Activated naive CD4-positive, alpha-beta T cell treated with anti-CD3 and anti-CD28 coated beads, Interleukin-2, amount 10 ng/mL, durations not matched to agents 7 days and 5 days (primary cell): ENCODE measurements around the gene CACNA1H.

Source experiments
- CTCF ChIA-PET: fragments of 350-600 bp; sonication (Branson Sonifier 250); formaldehyde crosslinking; loops from one replicate; lab custom pipeline; 2021; ENCODE audit warnings: antibody characterized with exemption; lab: Charles Lee
- DNase-seq: peaks from one replicate; pipeline ENCODE4 v3.0.0-alpha.2; 2020
- H3K27ac Mint-ChIP-seq: one replicate; pipeline ENCODE4 v1.8.0; 2021; ENCODE audit warnings: mild to moderate bottlenecking, moderate library complexity, mixed read lengths
- H3K27me3 Mint-ChIP-seq: one replicate; pipeline ENCODE4 v1.8.0; 2021; ENCODE audit warnings: mild to moderate bottlenecking, mixed read lengths
- H3K36me3 Mint-ChIP-seq: one replicate; pipeline ENCODE4 v1.8.0; 2021; ENCODE audit warnings: mixed read lengths
- H3K4me1 Mint-ChIP-seq: one replicate; pipeline ENCODE4 v1.8.0; 2021; ENCODE audit warnings: mixed read lengths
- H3K4me3 Mint-ChIP-seq: one replicate; pipeline ENCODE4 v1.8.0; 2021; ENCODE audit warnings: mild to moderate bottlenecking, moderate library complexity, mixed read lengths
- H3K9me3 Mint-ChIP-seq: one replicate; pipeline ENCODE4 v1.8.0; 2021; ENCODE audit warnings: mixed read lengths

Gene CACNA1H

GRCh38 chr16:1202274-1202673 lies 49.4 kb downstream of the CACNA1H start:
- Mint-ChIP-seq H3K36me3 (no peaks in the 10 kb centered on the region), H3K4me1 (no peaks in the 10 kb centered on the region), H3K4me3 (no peak overlapping the region)

GRCh38 chr16:1204933-1205332 lies 52.0 kb downstream of the CACNA1H start:
- peaks cover under 1% of the 10 kb centered on the region for H3K9me3 Mint-ChIP-seq
- H3K4me3 Mint-ChIP-seq, result no peak overlapping the region
- peaks cover 6% of the 10 kb centered on the region for H3K4me1 Mint-ChIP-seq
- no peak for DNase-seq
- no peak overlapping the region for H3K27ac Mint-ChIP-seq
- H3K27me3 Mint-ChIP-seq, result no peaks in the 10 kb centered on the region
- CTCF ChIA-PET, result no interaction called here
- no peaks in the 10 kb centered on the region for H3K36me3 Mint-ChIP-seq

More at GRCh38 chr16:1202274-1202673, 49.4 kb downstream of the CACNA1H start:
- no peak for DNase-seq
- Mint-ChIP-seq H3K27ac (no peak overlapping the region), H3K27me3 (no peaks in the 10 kb centered on the region), H3K9me3 (peaks cover 4% of the 10 kb centered on the region)
- CTCF ChIA-PET, result no interaction called here

- CTCF ChIA-PET, result no interaction called here
- Mint-ChIP-seq H3K27ac (no peak overlapping the region), H3K4me1 (peaks cover 6% of the 10 kb centered on the region), H3K4me3 (no peak overlapping the region), H3K36me3 (no peaks in the 10 kb centered on the region), H3K27me3 (no peaks in the 10 kb centered on the region), H3K9me3 (no peaks in the 10 kb centered on the region)
- DNase-seq, result no peak
These were observed 53.4 kb downstream of the CACNA1H start for GRCh38 chr16:1206326-1206725.

- Mint-ChIP-seq H3K4me3 (no peak overlapping the region), H3K27ac (peak overlapping the region; percentile 33), H3K9me3 (no peaks in the 10 kb centered on the region), H3K4me1 (peaks cover 6% of the 10 kb centered on the region), H3K27me3 (no peaks in the 10 kb centered on the region), H3K36me3 (no peaks in the 10 kb centered on the region)
- DNase-seq, result peak; percentile 43
- CTCF ChIA-PET, result no interaction called here
These were observed 53.9 kb downstream of the CACNA1H start for GRCh38 chr16:1206786-1207185.

GRCh38 chr16:1208239-1208830 lies 55.4 kb downstream of the CACNA1H start:
- H3K27ac Mint-ChIP-seq, result peak overlapping the region; percentile 83
- CTCF ChIA-PET, result no interaction called here
- H3K9me3 Mint-ChIP-seq, result no peaks in the 10 kb centered on the region
- no peaks in the 10 kb centered on the region for H3K36me3 Mint-ChIP-seq
- DNase-seq, result no peak
- no peaks in the 10 kb centered on the region for H3K27me3 Mint-ChIP-seq
- peak overlapping the region; percentile 47 for H3K4me3 Mint-ChIP-seq
- H3K4me1 Mint-ChIP-seq, result peaks cover 6% of the 10 kb centered on the region

GRCh38 chr16:1209081-1209480 lies 56.2 kb downstream of the CACNA1H start:
- no peak for DNase-seq
- H3K27ac Mint-ChIP-seq, result no peak overlapping the region
- H3K4me3 Mint-ChIP-seq, result no peak overlapping the region

GRCh38 chr16:1210461-1210860 lies 57.6 kb downstream of the CACNA1H start:
- Mint-ChIP-seq H3K36me3 (no peaks in the 10 kb centered on the region), H3K27ac (no peak overlapping the region), H3K9me3 (no peaks in the 10 kb centered on the region), H3K27me3 (no peaks in the 10 kb centered on the region), H3K4me3 (no peak overlapping the region), H3K4me1 (peaks cover 6% of the 10 kb centered on the region)
- CTCF ChIA-PET, result no interaction called here
- no peak for DNase-seq

More at GRCh38 chr16:1209081-1209480, 56.2 kb downstream of the CACNA1H start:
- no peaks in the 10 kb centered on the region for H3K27me3 Mint-ChIP-seq
- no peaks in the 10 kb centered on the region for H3K36me3 Mint-ChIP-seq
- H3K4me1 Mint-ChIP-seq, result peaks cover 6% of the 10 kb centered on the region
- CTCF ChIA-PET, result no interaction called here
- H3K9me3 Mint-ChIP-seq, result no peaks in the 10 kb centered on the region

GRCh38 chr16:1211451-1212268 lies 58.8 kb downstream of the CACNA1H start:
- Mint-ChIP-seq H3K9me3 (no peaks in the 10 kb centered on the region), H3K36me3 (no peaks in the 10 kb centered on the region), H3K27me3 (no peaks in the 10 kb centered on the region), H3K4me1 (peaks cover 6% of the 10 kb centered on the region), H3K4me3 (no peak overlapping the region), H3K27ac (no peak overlapping the region)
- no peak for DNase-seq
- CTCF ChIA-PET, result no interaction called here

- Mint-ChIP-seq H3K36me3 (no peaks in the 10 kb centered on the region), H3K4me1 (peaks cover 6% of the 10 kb centered on the region), H3K27me3 (no peaks in the 10 kb centered on the region), H3K4me3 (no peak overlapping the region), H3K9me3 (no peaks in the 10 kb centered on the region), H3K27ac (no peak overlapping the region)
- CTCF ChIA-PET, result no interaction called here
- DNase-seq, result no peak
These were observed 59.8 kb downstream of the CACNA1H start for GRCh38 chr16:1212616-1213194.

GRCh38 chr16:1213231-1213630 lies 60.3 kb downstream of the CACNA1H start:
- no peaks in the 10 kb centered on the region for H3K9me3 Mint-ChIP-seq
- CTCF ChIA-PET, result no interaction called here
- H3K36me3 Mint-ChIP-seq, result no peaks in the 10 kb centered on the region
- H3K4me1 Mint-ChIP-seq, result peaks cover 3% of the 10 kb centered on the region
- H3K4me3 Mint-ChIP-seq, result no peak overlapping the region
- no peak for DNase-seq
- no peak overlapping the region for H3K27ac Mint-ChIP-seq
- no peaks in the 10 kb centered on the region for H3K27me3 Mint-ChIP-seq

- Mint-ChIP-seq H3K9me3 (no peaks in the 10 kb centered on the region), H3K4me3 (no peak overlapping the region), H3K27me3 (no peaks in the 10 kb centered on the region), H3K36me3 (no peaks in the 10 kb centered on the region), H3K4me1 (no peaks in the 10 kb centered on the region), H3K27ac (no peak overlapping the region)
- CTCF ChIA-PET, result no interaction called here
- DNase-seq, result no peak
These were observed 61.0 kb downstream of the CACNA1H start for GRCh38 chr16:1213796-1214372.

- Mint-ChIP-seq H3K9me3 (no peaks in the 10 kb centered on the region), H3K4me1 (no peaks in the 10 kb centered on the region), H3K27me3 (no peaks in the 10 kb centered on the region), H3K27ac (no peak overlapping the region), H3K4me3 (no peak overlapping the region), H3K36me3 (no peaks in the 10 kb centered on the region)
- no peak for DNase-seq
- CTCF ChIA-PET, result no interaction called here
These were observed 61.8 kb downstream of the CACNA1H start for GRCh38 chr16:1214719-1215118.

- Mint-ChIP-seq H3K4me1 (no peaks in the 10 kb centered on the region), H3K4me3 (no peak overlapping the region), H3K36me3 (no peaks in the 10 kb centered on the region), H3K27ac (no peak overlapping the region), H3K9me3 (no peaks in the 10 kb centered on the region), H3K27me3 (no peaks in the 10 kb centered on the region)
- no peak for DNase-seq
- CTCF ChIA-PET, result no interaction called here
These were observed 62.8 kb downstream of the CACNA1H start for GRCh38 chr16:1215574-1216295.

GRCh38 chr16:1216296-1216619 lies 63.4 kb downstream of the CACNA1H start:
- H3K4me3 Mint-ChIP-seq, result no peak overlapping the region
- H3K36me3 Mint-ChIP-seq, result no peaks in the 10 kb centered on the region
- DNase-seq, result no peak
- no peaks in the 10 kb centered on the region for H3K9me3 Mint-ChIP-seq
- H3K27ac Mint-ChIP-seq, result no peak overlapping the region
- H3K27me3 Mint-ChIP-seq, result no peaks in the 10 kb centered on the region
- CTCF ChIA-PET, result no interaction called here
- no peaks in the 10 kb centered on the region for H3K4me1 Mint-ChIP-seq
